GM23248 (cell line): ENCODE measurements around the gene PRPF4.

ENCODE experiments used
- EZH2 ChIP-seq: fragments of 200-600 bp; sonication (generic); IDR thresholded peaks from 2 replicates; pipeline ENCODE4 v1.6.1; 2018; ENCODE audit warnings: antibody characterized with exemption, mild to moderate bottlenecking; ENCODE audit not compliant: insufficient read depth, poor library complexity, severe bottlenecking
- EZH2phosphoT487 ChIP-seq: fragments of 200-600 bp; sonication (generic); IDR thresholded peaks from 2 replicates; pipeline ENCODE4 v1.6.1; 2018; ENCODE audit warnings: antibody characterized with exemption, moderate library complexity, mild to moderate bottlenecking, low read depth; ENCODE audit not compliant: insufficient read depth

DNA sequence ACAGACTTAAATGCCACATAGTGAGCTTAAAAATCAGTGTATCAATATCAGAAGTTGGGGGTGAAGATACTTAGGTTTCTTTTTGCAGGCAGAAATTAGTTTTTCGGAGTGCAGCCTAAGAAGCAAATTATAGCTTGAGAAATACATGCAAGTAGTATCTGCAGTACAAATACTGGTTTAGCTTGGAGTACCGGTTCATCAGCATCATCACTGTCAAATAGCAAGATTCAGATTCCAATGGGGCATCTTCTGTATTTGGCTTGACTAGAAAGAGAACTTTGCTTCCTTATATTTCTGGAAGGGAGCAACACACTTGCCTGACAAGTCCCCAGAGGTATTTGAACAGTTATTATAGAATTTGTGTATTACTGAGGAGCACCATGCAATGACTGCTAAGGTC is 34.3 kb upstream of the PRPF4 start:
- TF ChIP-seq EZH2 (no peak), EZH2phosphoT487 (no peak)
